HG03280 (cell line): ENCODE measurements around the gene ASB12.

Source experiments
- ATAC-seq: cut with Tn5 transposase; IDR thresholded peaks from one replicate; pipeline ENCODE4 v1.9.1; 2021; ENCODE audit warnings: mild to moderate bottlenecking, moderate library complexity; ENCODE audit not compliant: unreplicated experiment

The ASB12 gene

GRCh38 chrX:64186974-64187761 lies 43.2 kb downstream of the ASB12 start:
- no peak for ATAC-seq

GRCh38 chrX:64184396-64184795 lies 46.0 kb downstream of the ASB12 start:
- no peak for ATAC-seq

GRCh38 chrX:64182208-64182607 lies 48.2 kb downstream of the ASB12 start:
- no peak for ATAC-seq

DNA sequence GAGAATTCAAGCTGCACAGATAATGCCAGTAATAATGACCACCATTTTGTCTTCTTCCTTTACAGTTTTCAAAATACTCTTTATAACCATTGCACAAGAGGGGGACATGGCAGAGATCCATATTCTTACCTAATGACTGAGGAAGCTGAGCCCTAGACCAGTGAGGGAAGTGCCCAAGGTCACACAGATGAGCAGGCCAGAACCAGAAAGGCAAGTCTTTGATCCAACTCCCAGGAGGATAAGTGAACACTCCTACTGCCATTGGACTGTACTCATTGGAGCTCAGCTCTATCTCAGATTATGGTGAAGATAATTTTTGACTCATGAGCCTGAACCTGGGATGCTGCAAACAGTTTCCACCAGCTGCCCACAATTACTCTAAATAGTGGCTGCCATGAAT lies 53.5 kb downstream of the ASB12 start:
- no peak for ATAC-seq
